Endothelial cell of umbilical vein (primary cell): ENCODE data around the gene KANK4. TPM values are rescaled to one million over a fixed set of nuclear protein-coding genes. Genes with fewer than 3 reads are reported as not detected.

ENCODE experiments used
- BruUV-seq: library from RNA; stranded (reverse); fragments of 400-500 nt; replicated peaks from 2 replicates; lab custom pipeline; 2021; lab: Mats Ljungman, UMichigan
- CTCF ChIA-PET: fragments of 300-600, 350-600 bp; sonication (Branson Sonifier 250); formaldehyde crosslinking; loops from one replicate; lab custom pipeline; 2021; ENCODE audit warnings: antibody characterized with exemption, inconsistent platforms; lab: Charles Lee
- POLR2A ChIA-PET: fragments of 300-600, 350-600 bp; sonication (Branson Sonifier 250); formaldehyde crosslinking; loops from one replicate; lab custom pipeline; 2021; ENCODE audit warnings: antibody characterized with exemption, inconsistent platforms; lab: Charles Lee
- DNase-seq: peaks from one replicate; pipeline ENCODE4 v3.0.0-alpha.2; 2011; ENCODE audit warnings: low read depth, low spot score
- FAIRE-seq: peaks from 2 replicates; lab custom pipeline; 2011; peaks lifted over from hg19 to GRCh38; lab: Jason Lieb, UNC
- H2AFZ ChIP-seq: 2 replicates; pipeline ENCODE4 v1.6.0; 2012; ENCODE audit warnings: low read depth, low read length, control low read depth, inconsistent platforms
- H3K27ac ChIP-seq: 2 replicates; pipeline ENCODE4 v1.5.1; 2011; ENCODE audit warnings: low read depth, mild to moderate bottlenecking, control low read depth, low read length, moderate library complexity; ENCODE audit not compliant: insufficient read depth
- H3K27me3 ChIP-seq, 2 experiments: 2 replicates each; pipeline versions ENCODE4 v1.6.0 to v1.6.1; 2011; ENCODE audit warnings: low read length in 2 of 2, mixed read lengths in 1 of 2; ENCODE audit not compliant: control insufficient read depth in 2 of 2, insufficient read depth in 2 of 2
- H3K36me3 ChIP-seq, 2 experiments: 2 replicates in 1 of 2; 3 replicates in 1 of 2; pipeline ENCODE4 v1.5.1; 2011; ENCODE audit warnings: low read length in 2 of 2, mild to moderate bottlenecking in 1 of 2, moderate library complexity in 1 of 2; ENCODE audit not compliant: control insufficient read depth in 2 of 2, insufficient read depth in 2 of 2; ENCODE audit errors: extremely low read depth in 1 of 2
- H3K4me1 ChIP-seq: 3 replicates; pipeline ENCODE4 v1.5.1; 2011; ENCODE audit warnings: mild to moderate bottlenecking, low read length; ENCODE audit not compliant: control insufficient read depth, insufficient read depth; ENCODE audit errors: extremely low read depth
- H3K4me2 ChIP-seq: 2 replicates; pipeline ENCODE4 v1.6.1; 2011; ENCODE audit warnings: low read length, control low read depth, mixed read lengths; ENCODE audit not compliant: insufficient read depth
- H3K4me3 ChIP-seq, 3 experiments: fragments of 200-600 bp in 1 of 3; sonication (generic), shearing (Covaris generic) in 1 of 3; replicated peaks in 1 of 3; 2 replicates each; pipeline ENCODE4 v1.5.1; 2011 to 2016; ENCODE audit warnings: control low read depth in 3 of 3, low read length in 3 of 3, mild to moderate bottlenecking in 2 of 3, inconsistent platforms in 1 of 3, low read depth in 1 of 3, moderate library complexity in 1 of 3; ENCODE audit not compliant: insufficient read depth in 1 of 3
- H3K79me2 ChIP-seq: 2 replicates; pipeline ENCODE4 v1.6.0; 2012; ENCODE audit warnings: low read length, inconsistent platforms; ENCODE audit not compliant: control insufficient read depth, insufficient read depth
- H3K9ac ChIP-seq: replicated peaks from 2 replicates; pipeline ENCODE3; 2011; ENCODE audit warnings: low read length, control low read depth; ENCODE audit not compliant: insufficient read depth; ENCODE audit errors: extremely low read depth
- H3K9me1 ChIP-seq: replicated peaks from 3 replicates; pipeline ENCODE4 v1.6.0; 2011; ENCODE audit warnings: mild to moderate bottlenecking, low read length; ENCODE audit not compliant: control insufficient read depth, insufficient read depth; ENCODE audit errors: extremely low read depth
- H3K9me3 ChIP-seq: replicated peaks from 2 replicates; pipeline ENCODE4 v1.5.1; 2012; ENCODE audit warnings: low read length, inconsistent platforms; ENCODE audit not compliant: control insufficient read depth, insufficient read depth
- H4K20me1 ChIP-seq: replicated peaks from 2 replicates; pipeline ENCODE3; 2011; ENCODE audit warnings: mild to moderate bottlenecking, low read length; ENCODE audit not compliant: control insufficient read depth, insufficient read depth; ENCODE audit errors: extremely low read depth
- EZH2 ChIP-seq: IDR thresholded peaks from 2 replicates; pipeline ENCODE4 v1.6.1; 2012; ENCODE audit warnings: borderline replicate concordance, low read depth, mild to moderate bottlenecking, moderate library complexity, low read length, inconsistent platforms; ENCODE audit not compliant: severe bottlenecking
- FOS ChIP-seq: IDR thresholded peaks from 2 replicates; pipeline ENCODE4 v1.6.1; 2011; ENCODE audit warnings: mild to moderate bottlenecking, low read length, moderate library complexity, borderline replicate concordance; ENCODE audit not compliant: insufficient read depth
- GATA2 ChIP-seq: IDR thresholded peaks from 2 replicates; pipeline ENCODE4 v1.7.0; 2011; ENCODE audit warnings: low read depth, mild to moderate bottlenecking, moderate library complexity, mixed read lengths, low read length; ENCODE audit not compliant: insufficient read length, insufficient read depth
- JUN ChIP-seq: IDR thresholded peaks from 2 replicates; pipeline ENCODE4 v1.6.1; 2011; ENCODE audit warnings: borderline replicate concordance, low read depth; ENCODE audit not compliant: insufficient read length, insufficient read depth
- MYC ChIP-seq: IDR thresholded peaks from one replicate; pipeline ENCODE4 v1.6.1; 2011; ENCODE audit warnings: mild to moderate bottlenecking, low read depth, low read length
- POLR2A ChIP-seq: IDR thresholded peaks from 2 replicates; pipeline ENCODE4 v1.6.1; 2012; ENCODE audit warnings: low read depth, mild to moderate bottlenecking, control low read depth, low read length
- POLR2AphosphoS5 ChIP-seq: IDR thresholded peaks from 2 replicates; pipeline ENCODE4 v1.6.1; 2012; ENCODE audit warnings: low read depth, mild to moderate bottlenecking, control low read depth, low read length, moderate library complexity; ENCODE audit not compliant: insufficient read depth
- dilution Hi-C: fragments of 300-500 bp; cut with MboI; formaldehyde crosslinking; loops from one replicate; pipeline ENCODE4 v1.15.0; 2019; ENCODE audit warnings: low sequenced_read_pairs; ENCODE audit not compliant: extremely low pct_ligation_motif_present
- intact Hi-C: fragments of 100-400 bp; cut with micrococcal nuclease; formaldehyde crosslinking; loops from one replicate; pipeline ENCODE4 v1.10.0; 2022
- polyA plus RNA-seq, 4 experiments: library from polyadenylated mRNA; depleted of rRNA in 3 of 4; stranded (reverse) in 3 of 4; unstranded in 1 of 4; fragments of >200 nt; gene quantifications; 2 replicates each; pipeline versions ENCODE4 v1.2.1 to v1.2.3, GENCODE V29; 2011 to 2012; ENCODE audit warnings: missing spikeins in 1 of 4
- total RNA-seq: library from RNA; stranded (reverse); gene quantifications from 2 replicates; pipeline ENCODE4 v1.2.3, GENCODE V29; 2021
- TF ChIP-seq, protein P1 (sequence below): IDR thresholded peaks from 2 replicates; pipeline ENCODE4 v1.6.1; 2011; ENCODE audit not compliant: insufficient read depth, insufficient read length
- TF ChIP-seq, protein P2 (sequence below), 2 donors: IDR thresholded peaks; 1 replicate in 1 of 2; 2 replicates in 1 of 2; pipeline ENCODE4 v1.5.1; 2011; ENCODE audit warnings: low read length in 2 of 2, mild to moderate bottlenecking in 2 of 2, moderate library complexity in 2 of 2, control low read depth in 1 of 2, inconsistent platforms in 1 of 2, low read depth in 1 of 2; ENCODE audit not compliant: insufficient read depth in 1 of 2; ENCODE audit errors: extremely low read depth in 1 of 2

Gene KANK4
- total and polyA plus RNA-seq, 2 donors (not counting 3 experiments of a cell fraction or from before 2014, with no cell fraction given) = not detected

- FAIRE-seq = no peak
- Histone ChIP-seq H4K20me1 (no peaks in the 10 kb centered on the region), H3K4me3 (no peak overlapping the region), H3K27me3 (peaks cover 14 to 16% of the 10 kb centered on the region in 2 experiments), H3K9me1 (no peaks in the 10 kb centered on the region), H3K79me2 (no peaks in the 10 kb centered on the region), H3K36me3 (no peaks in the 10 kb centered on the region), H3K4me1 (no peaks in the 10 kb centered on the region), H3K9ac (no peak overlapping the region), H2AFZ (no peak overlapping the region), H3K9me3 (no peaks in the 10 kb centered on the region), H3K27ac (no peak overlapping the region), H3K4me2 (no peak overlapping the region)
- no peak for DNase-seq
- ChIA-PET CTCF (no interaction called here), POLR2A (no interaction called here)
- TF ChIP-seq JUN = no peak
- TF ChIP-seq, protein P1, sequence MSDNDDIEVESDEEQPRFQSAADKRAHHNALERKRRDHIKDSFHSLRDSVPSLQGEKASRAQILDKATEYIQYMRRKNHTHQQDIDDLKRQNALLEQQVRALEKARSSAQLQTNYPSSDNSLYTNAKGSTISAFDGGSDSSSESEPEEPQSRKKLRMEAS = no peak
- no peak for TF ChIP-seq EZH2
- TF ChIP-seq POLR2AphosphoS5 = no peak
- no peak for TF ChIP-seq GATA2
- TF ChIP-seq FOS = no peak
- TF ChIP-seq, protein P2, sequence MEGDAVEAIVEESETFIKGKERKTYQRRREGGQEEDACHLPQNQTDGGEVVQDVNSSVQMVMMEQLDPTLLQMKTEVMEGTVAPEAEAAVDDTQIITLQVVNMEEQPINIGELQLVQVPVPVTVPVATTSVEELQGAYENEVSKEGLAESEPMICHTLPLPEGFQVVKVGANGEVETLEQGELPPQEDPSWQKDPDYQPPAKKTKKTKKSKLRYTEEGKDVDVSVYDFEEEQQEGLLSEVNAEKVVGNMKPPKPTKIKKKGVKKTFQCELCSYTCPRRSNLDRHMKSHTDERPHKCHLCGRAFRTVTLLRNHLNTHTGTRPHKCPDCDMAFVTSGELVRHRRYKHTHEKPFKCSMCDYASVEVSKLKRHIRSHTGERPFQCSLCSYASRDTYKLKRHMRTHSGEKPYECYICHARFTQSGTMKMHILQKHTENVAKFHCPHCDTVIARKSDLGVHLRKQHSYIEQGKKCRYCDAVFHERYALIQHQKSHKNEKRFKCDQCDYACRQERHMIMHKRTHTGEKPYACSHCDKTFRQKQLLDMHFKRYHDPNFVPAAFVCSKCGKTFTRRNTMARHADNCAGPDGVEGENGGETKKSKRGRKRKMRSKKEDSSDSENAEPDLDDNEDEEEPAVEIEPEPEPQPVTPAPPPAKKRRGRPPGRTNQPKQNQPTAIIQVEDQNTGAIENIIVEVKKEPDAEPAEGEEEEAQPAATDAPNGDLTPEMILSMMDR (IDR thresholded peaks at IDR 0.05; ENCODE audit: extremely low read depth in 1 of 2, insufficient read depth in 1 of 2, low read depth in 1 of 2, low read length in 2 of 2) = no peak
- no peak for TF ChIP-seq POLR2A
- TF ChIP-seq MYC = no peak
- intact Hi-C loops = no loop called here
- dilution Hi-C loops = no loop called here
- no TSS peak for BruUV-seq
Observed at GRCh38 chr1:62314454-62315350, 4.5 kb downstream of the KANK4 start.
